ENCODE data around the gene C5orf15.
"Not testable (repeated sequence)": the region's sequence is repeated elsewhere in the genome, so short reads cannot be mapped to it uniquely, and the experiment has no call there.

The C5orf15 gene

GRCh38 chr5:133994297-133994989 lies 26.0 kb upstream of the C5orf15 start:
- DNase-seq (ENCODE audit: low spot score), result no peak

GRCh38 chr5:133993185-133993936 lies 24.9 kb upstream of the C5orf15 start:
- DNase-seq (ENCODE audit: low spot score), result no peak

- no peak for DNase-seq (ENCODE audit: low spot score)
Observed at GRCh38 chr5:133992429-133993155, 24.2 kb upstream of the C5orf15 start.

GRCh38 chr5:133991171-133991910 lies 22.9 kb upstream of the C5orf15 start:
- no peak for DNase-seq (ENCODE audit: low spot score)

- DNase-seq (ENCODE audit: low spot score), result no peak
Observed at GRCh38 chr5:133990396-133990795, 22.0 kb upstream of the C5orf15 start.

DNA sequence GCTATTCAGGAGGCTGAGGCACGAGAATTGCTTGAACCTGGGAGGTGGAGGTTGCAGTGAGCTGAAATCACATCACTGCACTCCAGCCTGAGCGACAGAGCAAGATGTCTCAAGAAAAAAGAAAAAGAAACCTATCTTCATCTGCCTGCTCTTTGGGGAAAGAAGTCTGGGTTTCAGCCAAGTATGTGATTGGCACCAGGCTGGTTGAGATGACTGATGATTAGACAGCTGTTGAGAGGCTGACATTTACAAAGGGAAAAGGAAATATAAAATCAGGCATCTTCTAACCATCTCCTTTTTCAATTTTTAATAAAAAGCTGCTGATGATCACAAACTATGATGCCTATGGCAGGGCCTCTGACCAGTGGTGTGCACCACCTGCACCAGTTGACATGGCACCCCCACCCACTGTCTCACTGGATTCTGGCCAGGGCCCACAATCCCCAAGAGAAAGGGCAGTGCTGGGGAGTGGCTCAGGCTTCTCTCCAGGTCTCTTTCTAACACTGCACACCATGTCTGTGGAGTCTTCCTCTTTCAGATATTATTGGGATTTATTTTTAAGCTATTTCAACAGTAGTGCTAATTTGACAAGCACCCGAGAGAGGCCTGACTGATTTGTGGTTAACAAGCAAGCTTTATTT lies 17.2 kb upstream of the C5orf15 start:
- no peak for DNase-seq (ENCODE audit: low spot score)

GRCh38 chr5:133983674-133984073 lies 15.2 kb upstream of the C5orf15 start:
- DNase-seq (ENCODE audit: low spot score), result no peak

- no peak for DNase-seq (ENCODE audit: low spot score)
Observed at GRCh38 chr5:133981714-133982113, 13.3 kb upstream of the C5orf15 start.

DNA sequence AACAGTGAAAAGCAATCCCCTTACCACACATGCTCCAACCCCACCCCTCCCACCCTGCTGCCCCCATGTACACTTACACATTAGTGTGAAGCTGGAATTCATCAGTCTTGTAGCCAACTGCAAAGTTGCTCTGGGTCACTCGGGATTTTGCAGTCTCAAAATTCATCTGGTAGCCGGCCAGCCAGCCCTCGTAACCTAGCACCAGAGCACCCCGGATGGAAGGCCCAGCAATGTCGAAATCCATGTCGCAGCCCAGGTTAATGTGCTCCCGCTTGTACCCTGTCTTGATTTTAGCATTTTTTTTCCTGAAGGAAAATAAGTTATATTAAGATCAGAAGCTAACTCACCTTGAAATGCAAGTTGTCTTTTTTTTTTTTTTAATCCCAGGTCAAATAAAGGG lies 12.2 kb upstream of the C5orf15 start:
- no peak for DNase-seq (ENCODE audit: low spot score)

DNA sequence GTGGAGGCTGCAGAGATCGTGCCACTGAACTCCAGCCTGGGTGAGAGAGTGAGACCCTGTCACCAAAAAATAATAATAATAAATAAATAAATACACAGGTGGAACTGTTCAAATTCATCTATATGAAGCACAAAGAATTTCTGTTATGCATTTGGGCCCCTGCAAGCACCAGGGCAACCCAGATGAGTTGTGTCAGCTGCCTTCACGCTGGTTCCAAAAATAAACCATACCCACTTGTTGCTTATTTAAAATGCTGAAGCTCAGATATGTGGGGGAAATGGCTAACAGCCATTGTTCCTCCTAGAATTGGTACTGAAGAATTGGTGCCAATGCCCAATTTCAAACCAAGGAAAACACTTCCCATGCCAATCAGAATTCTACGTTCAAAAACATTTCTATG lies 10.5 kb upstream of the C5orf15 start:
- no peak for DNase-seq (ENCODE audit: low spot score)

DNA sequence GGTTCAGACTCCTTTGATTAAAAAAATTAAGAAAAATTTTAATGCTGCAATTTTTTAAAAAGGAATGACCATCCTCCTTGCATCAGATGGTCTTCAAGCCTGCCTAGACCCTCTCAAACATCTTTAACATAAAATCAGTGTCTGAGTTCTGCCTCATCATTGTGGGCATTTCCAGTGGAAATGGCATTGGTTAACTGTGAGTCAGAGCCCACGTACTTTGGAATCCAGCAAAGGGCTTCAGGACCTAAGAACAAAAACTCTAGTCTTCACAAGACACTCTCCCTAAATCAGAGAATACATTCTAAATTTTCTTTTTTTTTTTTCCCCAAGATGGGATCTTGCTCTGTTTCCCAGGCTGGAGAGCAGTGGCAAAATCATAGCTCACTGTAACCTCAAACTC lies 9.4 kb upstream of the C5orf15 start:
- DNase-seq (ENCODE audit: low spot score), result no peak

DNA sequence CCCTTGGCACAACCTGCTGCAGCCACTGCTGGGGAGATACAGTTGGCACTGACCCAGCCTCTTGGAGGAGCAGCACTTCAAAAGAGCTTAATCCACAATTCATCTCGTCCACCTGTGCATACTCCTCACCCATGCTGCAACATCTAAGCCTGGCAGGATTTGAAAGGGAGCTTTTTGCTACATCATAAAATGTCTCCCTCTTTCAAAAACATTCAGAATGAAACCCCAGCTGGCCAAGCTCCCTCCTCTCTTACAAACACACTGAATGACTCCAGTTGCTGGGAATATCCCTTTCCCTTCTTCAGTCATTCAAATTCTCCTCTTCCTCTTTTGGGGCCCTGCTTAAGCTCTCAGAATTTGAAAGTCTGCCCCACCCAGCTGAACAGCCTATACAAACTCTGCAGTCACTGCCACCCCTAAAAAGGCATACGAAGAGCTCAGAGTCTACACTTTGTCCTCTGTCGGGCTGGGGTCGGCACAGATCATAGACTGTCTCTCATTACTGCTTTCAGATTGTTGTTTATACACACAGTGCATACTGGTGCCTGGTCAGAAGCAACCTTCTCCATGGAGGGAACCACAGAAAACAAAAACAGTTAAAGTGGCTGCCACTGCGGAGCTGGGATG lies 8.8 kb upstream of the C5orf15 start:
- DNase-seq (ENCODE audit: low spot score), result no peak

GRCh38 chr5:133975546-133975945 lies 7.1 kb upstream of the C5orf15 start:
- DNase-seq (ENCODE audit: low spot score), result not testable (repeated sequence)

DNA sequence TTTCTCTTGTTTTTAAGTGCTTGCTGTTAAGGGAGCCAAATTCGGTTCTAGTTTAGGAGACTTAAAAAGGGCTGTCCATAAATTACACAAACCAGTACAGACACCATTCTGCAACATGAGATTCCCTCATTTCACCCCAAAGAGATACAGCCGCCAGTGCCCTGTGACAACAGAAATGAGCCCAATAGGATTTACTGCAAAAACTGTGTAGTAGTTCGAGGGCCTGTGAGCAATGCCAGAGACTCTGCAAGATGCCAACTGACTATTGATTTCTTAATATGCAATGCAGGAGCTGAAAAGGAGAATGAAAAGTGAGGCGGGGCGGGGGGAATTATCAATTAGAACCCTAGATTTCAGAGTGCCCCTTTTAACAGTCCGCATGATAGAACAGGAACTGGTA lies 5.7 kb upstream of the C5orf15 start:
- DNase-seq (ENCODE audit: low spot score), result no peak

GRCh38 chr5:133970325-133970909 lies 2.0 kb upstream of the C5orf15 start:
- DNase-seq (ENCODE audit: low spot score), result no peak

DNA sequence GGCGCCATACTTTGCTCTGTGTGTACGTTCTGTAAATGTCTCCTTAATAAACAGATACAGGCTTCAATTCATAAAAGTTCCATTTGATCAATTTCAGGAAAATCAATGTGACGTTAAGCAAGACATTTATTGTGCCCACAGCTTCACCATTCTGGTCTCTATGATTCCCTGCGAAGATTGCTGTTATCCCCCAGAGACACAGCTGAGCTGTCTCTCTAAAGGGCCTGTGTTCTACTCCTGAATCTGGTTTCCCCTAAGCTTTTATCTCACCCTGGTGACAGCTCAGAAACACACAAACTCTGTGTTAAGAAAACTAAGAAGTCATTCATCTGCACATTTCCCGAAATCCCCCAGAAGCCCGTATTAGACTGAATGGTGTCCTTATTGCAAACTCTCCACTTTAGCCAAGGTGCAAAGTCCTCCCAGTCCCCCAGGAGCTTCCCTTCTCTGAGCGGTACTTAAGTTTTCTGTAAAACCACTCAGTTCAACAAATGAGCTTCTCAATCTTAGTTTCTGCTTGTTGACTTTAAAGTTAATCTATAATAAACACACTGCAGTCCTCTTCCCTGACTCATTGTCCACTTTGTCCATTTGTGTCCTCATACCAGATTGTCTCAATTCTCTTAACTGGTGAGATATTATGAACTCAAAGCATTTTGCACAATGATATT lies 1.4 kb upstream of the C5orf15 start:
- DNase-seq (ENCODE audit: low spot score), result no peak

GRCh38 chr5:133967698-133968203 lies 674 bp downstream of the C5orf15 start:
- no peak for DNase-seq (ENCODE audit: low spot score)

DNA sequence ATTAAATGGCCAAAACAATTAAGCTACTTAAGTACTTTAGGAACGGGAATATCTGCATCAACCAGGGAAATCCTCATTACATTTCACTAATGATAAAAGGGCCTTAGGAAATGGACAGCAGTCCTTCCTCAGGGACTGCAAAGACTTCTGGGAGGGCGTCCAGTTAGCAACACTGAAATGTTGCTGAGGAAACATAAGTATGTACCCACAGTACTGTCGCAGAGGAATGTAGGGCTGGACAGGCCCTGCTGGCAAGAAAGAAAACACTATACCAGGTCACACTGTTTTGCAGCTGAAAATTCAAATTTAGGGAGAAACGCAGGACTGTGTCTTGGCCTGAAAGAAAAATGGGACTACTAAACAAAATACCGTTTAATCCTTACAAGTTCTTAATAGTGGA lies 1.3 kb downstream of the C5orf15 start:
- DNase-seq (ENCODE audit: low spot score), result no peak

DNA sequence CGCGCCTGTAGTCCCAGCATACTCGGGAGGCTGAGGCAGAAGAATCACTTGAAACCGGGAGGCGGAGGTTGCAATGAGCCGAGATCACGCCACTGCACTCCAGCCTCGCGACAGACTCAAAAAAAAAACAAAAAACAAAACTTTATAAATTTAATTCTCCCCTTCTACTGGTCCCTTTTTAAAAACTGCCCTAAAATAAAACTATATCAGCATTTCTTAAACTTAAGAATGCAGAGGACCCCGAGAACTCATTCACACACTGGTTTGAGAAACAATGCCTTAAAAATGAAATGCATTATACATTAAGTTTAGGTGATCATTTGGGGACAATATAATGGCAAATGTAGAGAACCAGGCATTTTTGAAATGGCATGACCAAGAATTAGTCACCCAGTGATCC lies 2.3 kb downstream of the C5orf15 start:
- no peak for DNase-seq (ENCODE audit: low spot score)

GRCh38 chr5:133963493-133964128 lies 4.8 kb downstream of the C5orf15 start:
- DNase-seq (ENCODE audit: low spot score), result no peak
